Activated T-cell treated with anti-CD3 and anti-CD28 coated beads, Interleukin-2, amount 50 U/mL, for 72 hours (primary cell): Measurements from ENCODE around the gene HTR7. TPM values are rescaled to one million over a fixed set of nuclear protein-coding genes. Genes with fewer than 3 reads are reported as not detected.

ENCODE experiments used
- ATAC-seq, 2 donors: fragments of 150-1000 bp; cut with Tn5 transposase; replicated peaks in 1 of 2; 2 replicates each; pipeline ENCODE4 v1.10.0; 2021; ENCODE audit warnings: moderate library complexity in 2 of 2, mild to moderate bottlenecking in 1 of 2
- DNase-seq, 2 donors: peaks; one replicate each; pipeline ENCODE4 v3.0.0; 2021 to 2022; ENCODE audit warnings: mixed read lengths in 1 of 2
- H3K27ac Mint-ChIP-seq: one replicate; pipeline ENCODE4 v1.8.0; 2022; ENCODE audit warnings: mild to moderate bottlenecking, moderate library complexity, mixed read lengths
- H3K27me3 Mint-ChIP-seq: one replicate; pipeline ENCODE4 v1.8.0; 2022; ENCODE audit warnings: low read depth, mixed read lengths
- H3K36me3 Mint-ChIP-seq, 2 donors: one replicate each; pipeline ENCODE4 v1.8.0; 2022; ENCODE audit warnings: mixed read lengths in 2 of 2, mild to moderate bottlenecking in 1 of 2; ENCODE audit not compliant: insufficient read depth in 2 of 2
- H3K4me1 Mint-ChIP-seq: one replicate; pipeline ENCODE4 v1.8.0; 2022; ENCODE audit warnings: low read depth, mixed read lengths
- H3K4me3 Mint-ChIP-seq, 2 donors: one replicate each; pipeline ENCODE4 v1.8.0; 2022; ENCODE audit warnings: mild to moderate bottlenecking in 2 of 2, mixed read lengths in 2 of 2, moderate library complexity in 2 of 2
- H3K9me3 Mint-ChIP-seq, 2 donors: one replicate each; pipeline ENCODE4 v1.8.0; 2022; ENCODE audit warnings: mixed read lengths in 2 of 2
- total RNA-seq, 2 donors: library from RNA; stranded (reverse); gene quantifications; one replicate each; pipeline ENCODE4 v1.2.3, GENCODE V29; 2022

HTR7 gene
- total RNA-seq, 2 donors from 2014 or later = 0.09 to 0.10 TPM

DNA sequence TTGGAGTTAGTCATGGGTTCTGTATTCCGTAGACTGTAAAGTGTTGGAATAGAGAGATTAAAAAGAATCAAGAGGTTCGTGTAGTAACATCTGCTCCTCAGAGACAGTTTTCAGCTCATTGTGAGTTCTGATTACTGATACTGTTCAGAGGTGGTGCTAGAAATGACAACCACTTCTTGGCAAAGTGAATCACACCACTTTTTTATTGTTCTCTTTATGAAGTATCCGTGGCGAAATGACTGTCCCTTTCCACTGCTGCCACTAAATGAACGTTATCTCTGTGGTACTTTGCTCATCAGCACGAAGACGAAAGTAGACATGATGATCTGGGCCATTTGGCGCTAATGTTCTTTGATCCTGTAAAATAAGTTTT lies 14.8 kb upstream of the HTR7 start:
- H3K36me3 Mint-ChIP-seq = peaks cover 20 to 30% of the 10 kb centered on the region in 2 donors
- ATAC-seq (peak; percentile 72 to 78), DNase-seq (peak; percentile 53 to 57)
- H3K27ac Mint-ChIP-seq = peak overlapping the region; percentile 99
- H3K9me3 Mint-ChIP-seq = peaks cover 0 to 4% of the 10 kb centered on the region in 2 donors
- peak overlapping the region; percentile 99 for H3K4me3 Mint-ChIP-seq
- peaks cover 36% of the 10 kb centered on the region for H3K4me1 Mint-ChIP-seq
- H3K27me3 Mint-ChIP-seq = peaks cover 29% of the 10 kb centered on the region

- ATAC-seq (peak; percentile 87 to 92), DNase-seq (peak; percentile 88)
- H3K27me3 Mint-ChIP-seq = peaks cover 34% of the 10 kb centered on the region
- peaks cover 0 to 4% of the 10 kb centered on the region in 2 donors for H3K9me3 Mint-ChIP-seq
- peak within 1 kb of the TSS; percentile 99 for H3K4me3 Mint-ChIP-seq
- H3K36me3 Mint-ChIP-seq = peaks cover 18 to 28% of the 10 kb centered on the region in 2 donors
- H3K4me1 Mint-ChIP-seq = peaks cover 36% of the 10 kb centered on the region
- H3K27ac Mint-ChIP-seq = peak within 1 kb of the TSS; percentile 99
Measured at GRCh38 chr10:90871766-90872647, 14.2 kb upstream of the HTR7 start, which contains the start of gene RPP30. RPP30 (plus strand) TSS chr10:90871974; CDS start chr10:90871987, 13 bp downstream.

GRCh38 chr10:90871279-90871765 lies 13.5 kb upstream of the HTR7 start:
- Mint-ChIP-seq H3K27ac (peak overlapping the region; percentile 99), H3K4me1 (peaks cover 36% of the 10 kb centered on the region), H3K4me3 (peak overlapping the region; percentile 99), H3K27me3 (peaks cover 40% of the 10 kb centered on the region), H3K36me3 (peaks cover 13 to 21% of the 10 kb centered on the region in 2 donors), H3K9me3 (peaks cover 0 to 4% of the 10 kb centered on the region in 2 donors)
- ATAC-seq (peak; percentile 49 to 54), DNase-seq (peak; percentile 50 to 56)

- ATAC-seq (no peak), DNase-seq (no peak)
- Mint-ChIP-seq H3K36me3 (peaks cover 2 to 11% of the 10 kb centered on the region in 2 donors), H3K27me3 (peaks cover 81% of the 10 kb centered on the region), H3K9me3 (peaks cover 0 to 4% of the 10 kb centered on the region in 2 donors), H3K4me3 (no peak overlapping the region), H3K27ac (no peak overlapping the region), H3K4me1 (peaks cover 9% of the 10 kb centered on the region)
Measured at GRCh38 chr10:90866050-90866598, 8.3 kb upstream of the HTR7 start.

DNA sequence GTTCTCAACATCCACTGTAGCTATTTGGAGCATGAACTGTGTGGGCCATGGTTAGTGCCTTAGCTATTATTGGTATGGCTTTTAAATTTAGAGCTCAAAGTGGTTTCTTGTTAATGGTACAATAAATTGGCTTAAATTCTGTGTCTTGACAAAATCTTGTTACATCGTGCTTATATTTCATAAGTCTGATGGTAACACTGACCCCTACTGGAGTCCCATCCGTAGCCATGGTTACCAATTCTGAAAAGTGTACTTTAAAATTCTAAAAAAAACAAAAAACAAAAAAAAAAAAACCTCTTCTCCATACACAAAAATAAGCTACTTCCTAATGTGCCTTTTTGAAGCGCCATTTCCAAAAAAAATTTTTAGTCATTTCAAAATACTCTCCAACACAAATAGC lies 7.6 kb upstream of the HTR7 start:
- Mint-ChIP-seq H3K4me1 (peaks cover 2% of the 10 kb centered on the region), H3K4me3 (no peak overlapping the region), H3K36me3 (peaks cover 2 to 11% of the 10 kb centered on the region in 2 donors), H3K27ac (no peak overlapping the region), H3K9me3 (peaks cover 0 to 4% of the 10 kb centered on the region in 2 donors), H3K27me3 (peaks cover 83% of the 10 kb centered on the region)
- no peak for ATAC-seq
- no peak for DNase-seq

DNA sequence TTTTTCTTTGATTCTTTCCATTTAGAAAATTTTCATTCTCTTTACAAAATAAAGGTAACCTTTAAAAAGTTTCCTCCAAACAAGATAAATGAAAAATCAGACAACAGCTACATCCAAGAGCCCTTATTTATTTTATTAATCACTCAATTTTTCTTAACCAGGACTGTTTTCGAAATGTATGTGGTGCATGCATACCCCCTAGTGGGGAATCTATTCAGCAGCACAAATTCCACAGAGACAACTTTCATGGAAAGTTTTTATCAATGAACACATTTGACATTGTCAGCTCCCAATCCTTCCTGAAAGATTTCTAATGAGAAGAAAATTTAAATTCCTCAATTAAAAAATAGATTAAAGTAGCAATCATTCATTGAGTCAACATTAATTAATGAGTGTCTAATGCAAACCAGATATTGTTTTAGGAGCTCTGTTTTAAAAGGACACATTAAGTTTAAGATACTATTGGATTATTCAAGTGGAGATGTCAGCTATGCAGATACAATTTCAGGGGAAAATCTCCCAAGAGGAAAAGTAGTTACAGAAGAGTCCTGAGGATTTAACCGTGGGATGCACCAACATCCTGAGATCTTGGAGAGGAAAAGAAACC lies 5.2 kb upstream of the HTR7 start:
- H3K4me1 Mint-ChIP-seq = peaks cover 7% of the 10 kb centered on the region
- H3K27me3 Mint-ChIP-seq = peaks cover 81% of the 10 kb centered on the region
- DNase-seq = no peak
- no peak for ATAC-seq
- H3K36me3 Mint-ChIP-seq = no peaks in the 10 kb centered on the region
- H3K4me3 Mint-ChIP-seq = no peak overlapping the region
- H3K9me3 Mint-ChIP-seq = no peaks in the 10 kb centered on the region
- H3K27ac Mint-ChIP-seq = no peak overlapping the region

- H3K4me1 Mint-ChIP-seq = peaks cover 11% of the 10 kb centered on the region
- peaks cover 76% of the 10 kb centered on the region for H3K27me3 Mint-ChIP-seq
- H3K36me3 Mint-ChIP-seq = peaks cover 0 to 3% of the 10 kb centered on the region in 2 donors
- no peak overlapping the region for H3K27ac Mint-ChIP-seq
- no peak for ATAC-seq
- no peak overlapping the region for H3K4me3 Mint-ChIP-seq
- H3K9me3 Mint-ChIP-seq = no peaks in the 10 kb centered on the region
- DNase-seq = no peak
Measured at GRCh38 chr10:90860790-90861189, 3.0 kb upstream of the HTR7 start.

DNA sequence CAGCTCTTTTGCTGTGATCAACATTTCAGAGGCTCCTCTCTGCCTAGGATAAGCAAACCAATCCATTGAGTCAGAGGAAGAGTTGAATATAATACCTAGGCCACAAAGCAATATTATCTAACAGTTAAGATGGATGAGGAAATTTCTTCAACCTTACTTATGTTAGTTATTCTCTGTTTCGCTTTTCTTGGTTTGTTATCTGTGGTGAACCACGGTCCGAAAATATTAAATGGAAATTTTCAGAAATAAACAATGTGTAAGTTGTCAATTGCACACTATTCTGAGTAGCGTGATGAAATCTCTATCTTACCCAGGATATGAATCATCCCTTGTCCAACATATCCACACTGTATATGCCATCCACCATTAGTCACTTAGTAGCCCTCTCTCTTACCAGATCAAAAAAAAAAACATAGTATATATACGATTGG lies 1.5 kb upstream of the HTR7 start:
- Mint-ChIP-seq H3K27ac (peak overlapping the region; percentile 60), H3K4me3 (peak overlapping the region in 1 of 2 donors; percentile 55), H3K27me3 (peaks cover 81% of the 10 kb centered on the region), H3K4me1 (peaks cover 11% of the 10 kb centered on the region), H3K36me3 (peaks cover 0 to 3% of the 10 kb centered on the region in 2 donors), H3K9me3 (no peaks in the 10 kb centered on the region)
- ATAC-seq (peak; percentile 42 to 47), DNase-seq (no peak)

DNA sequence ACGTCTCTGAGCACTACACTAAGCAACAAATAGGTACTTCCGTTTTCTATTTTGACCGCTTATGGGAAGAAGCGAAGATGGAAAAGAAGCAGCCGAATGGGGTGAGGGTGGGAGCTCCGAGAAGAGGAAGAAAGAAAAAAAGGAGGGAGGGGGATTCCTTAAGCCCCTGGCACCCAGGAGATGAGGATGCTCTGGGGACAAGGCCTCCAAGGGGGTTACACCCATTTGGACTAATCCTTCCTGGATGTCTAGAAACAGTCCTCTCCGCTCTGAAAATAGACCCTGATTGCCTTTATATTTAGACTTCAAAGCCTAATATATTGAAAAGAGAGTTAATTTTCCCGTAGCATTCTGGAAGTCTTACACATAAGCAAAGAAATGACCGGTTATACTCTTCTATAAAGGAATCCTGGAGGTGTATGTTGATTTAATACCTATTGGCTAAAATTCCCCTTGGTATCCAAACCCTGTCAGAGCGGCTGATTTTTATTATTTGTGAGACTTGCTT lies 676 bp upstream of the HTR7 start:
- no peaks in the 10 kb centered on the region for H3K9me3 Mint-ChIP-seq
- H3K27ac Mint-ChIP-seq = no peak overlapping the region
- no peak for ATAC-seq
- H3K4me3 Mint-ChIP-seq = peak overlapping the region; percentile 88 to 91
- peaks cover 82% of the 10 kb centered on the region for H3K27me3 Mint-ChIP-seq
- peaks cover 11% of the 10 kb centered on the region for H3K4me1 Mint-ChIP-seq
- peaks cover 0 to 3% of the 10 kb centered on the region in 2 donors for H3K36me3 Mint-ChIP-seq
- DNase-seq = no peak

DNA sequence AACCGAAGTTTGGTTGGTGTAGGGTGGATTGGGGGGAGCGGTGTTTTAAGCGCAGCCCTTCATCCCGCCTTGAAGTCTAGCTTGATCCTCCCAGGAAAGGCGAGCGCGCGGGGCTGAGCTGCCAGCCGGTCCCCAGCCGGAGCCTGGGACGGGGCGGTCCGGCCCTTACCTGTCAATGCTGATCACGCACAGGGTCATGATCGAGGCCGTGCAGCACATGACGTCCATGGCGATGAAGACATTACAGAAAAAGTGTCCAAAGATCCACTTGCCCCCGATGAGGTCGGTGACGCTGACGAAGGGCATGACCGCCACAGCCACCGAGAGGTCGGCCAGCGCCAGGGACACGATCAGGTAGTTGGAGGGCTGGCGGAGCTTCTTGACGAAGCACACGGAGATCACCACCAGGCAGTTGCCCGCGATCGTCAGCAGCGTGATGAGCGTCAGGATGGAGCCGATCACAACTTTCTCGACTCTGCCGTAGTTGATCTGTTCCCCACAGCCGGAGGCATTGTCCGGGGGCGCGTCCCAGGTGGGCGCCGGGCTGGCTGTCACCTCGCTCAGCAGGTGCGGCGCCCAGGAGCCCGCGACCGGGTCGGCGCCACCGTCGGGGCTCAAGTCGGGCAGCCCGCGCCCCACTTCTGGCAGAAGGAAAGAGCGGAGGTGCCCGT lies 740 bp downstream of the HTR7 start:
- peak overlapping the region; percentile 93 for H3K4me3 Mint-ChIP-seq
- peaks cover 0 to under 1% of the 10 kb centered on the region in 2 donors for H3K9me3 Mint-ChIP-seq
- peaks cover 11% of the 10 kb centered on the region for H3K4me1 Mint-ChIP-seq
- H3K27me3 Mint-ChIP-seq = peaks cover 80% of the 10 kb centered on the region
- peak; percentile 31 to 35 for ATAC-seq
- DNase-seq = peak in 1 of 2 donors; percentile 21
- no peak overlapping the region for H3K27ac Mint-ChIP-seq
- peaks cover 0 to 3% of the 10 kb centered on the region in 2 donors for H3K36me3 Mint-ChIP-seq

DNA sequence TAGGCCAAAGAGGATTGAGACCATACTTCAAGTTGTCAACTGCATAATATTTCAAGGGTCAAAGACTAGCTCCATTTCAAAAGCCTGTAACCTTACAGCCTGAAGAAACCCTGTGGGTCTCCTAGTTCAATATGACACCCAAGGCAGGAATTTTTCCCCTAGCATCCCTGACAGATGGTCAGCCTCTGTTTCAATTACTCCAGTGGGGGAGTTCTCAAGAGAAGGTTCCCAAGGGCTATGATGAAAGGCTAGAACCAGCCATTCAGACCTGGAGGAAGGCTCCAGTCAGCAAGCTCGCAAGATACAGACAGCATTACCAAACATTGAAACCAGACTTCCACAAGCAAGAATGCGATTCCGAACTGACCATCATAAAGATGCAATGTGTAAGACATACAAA lies 1.6 kb downstream of the HTR7 start:
- Mint-ChIP-seq H3K4me1 (peaks cover 11% of the 10 kb centered on the region), H3K27ac (no peak overlapping the region), H3K9me3 (peaks cover 0 to 1% of the 10 kb centered on the region in 2 donors), H3K27me3 (peaks cover 74% of the 10 kb centered on the region), H3K4me3 (peak overlapping the region; percentile 43 to 55), H3K36me3 (peaks cover 4 to 5% of the 10 kb centered on the region in 2 donors)
- DNase-seq (no peak), ATAC-seq (no peak)

DNA sequence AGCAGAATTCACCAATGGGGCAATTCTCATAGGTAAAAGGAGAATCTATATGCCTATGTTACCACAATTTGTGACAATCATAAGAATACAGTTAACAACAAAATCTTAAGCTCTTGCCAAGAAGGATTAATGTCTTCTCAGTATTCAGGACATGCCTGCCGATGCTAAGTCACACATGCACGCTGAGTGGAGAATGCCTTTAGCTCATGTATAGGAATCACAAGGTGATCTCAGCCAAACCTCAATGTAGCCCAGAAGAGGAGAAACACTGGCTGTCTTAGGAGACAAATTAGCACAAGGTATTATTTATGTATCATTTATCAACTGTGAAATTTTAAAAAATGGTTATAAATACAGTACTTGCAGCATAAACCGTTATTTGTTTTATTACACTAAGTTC lies 2.7 kb downstream of the HTR7 start:
- no peak for ATAC-seq
- no peak for DNase-seq
- peaks cover 15% of the 10 kb centered on the region for H3K4me1 Mint-ChIP-seq
- H3K36me3 Mint-ChIP-seq = peaks cover 12 to 13% of the 10 kb centered on the region in 2 donors
- no peak overlapping the region for H3K27ac Mint-ChIP-seq
- peaks cover 5 to 7% of the 10 kb centered on the region in 2 donors for H3K9me3 Mint-ChIP-seq
- H3K4me3 Mint-ChIP-seq = no peak overlapping the region
- H3K27me3 Mint-ChIP-seq = peaks cover 65% of the 10 kb centered on the region
